Osteoblast (primary cell): ENCODE measurements around the gene AHDC1. TPM values are rescaled to one million over a fixed set of nuclear protein-coding genes. Genes with fewer than 3 reads are reported as not detected.

Source experiments
- DNase-seq: peaks from one replicate; pipeline ENCODE4 v3.0.0; 2011; ENCODE audit warnings: low spot score, mixed read lengths; ENCODE audit not compliant: insufficient read length; ENCODE audit errors: missing footprints
- H2AFZ ChIP-seq: 2 replicates; pipeline ENCODE4 v1.6.0; 2011; ENCODE audit warnings: mild to moderate bottlenecking, low read length
- H3K27ac ChIP-seq: 2 replicates; pipeline ENCODE4 v1.5.1; 2011; ENCODE audit warnings: mild to moderate bottlenecking, low read depth, low read length, moderate library complexity
- H3K27me3 ChIP-seq: 2 replicates; pipeline ENCODE4 v1.6.0; 2012; ENCODE audit warnings: mild to moderate bottlenecking, control low read depth, inconsistent platforms, low read length, moderate library complexity; ENCODE audit not compliant: insufficient read depth
- H3K36me3 ChIP-seq: 2 replicates; pipeline ENCODE4 v1.5.1; 2011; ENCODE audit warnings: mild to moderate bottlenecking, low read length, control low read depth, moderate library complexity; ENCODE audit not compliant: insufficient read depth
- H3K4me1 ChIP-seq: 2 replicates; pipeline ENCODE4 v1.5.1; 2011; ENCODE audit warnings: mild to moderate bottlenecking, low read length, control low read depth, moderate library complexity; ENCODE audit not compliant: insufficient read depth
- H3K4me2 ChIP-seq: 2 replicates; pipeline ENCODE4 v1.6.0; 2011; ENCODE audit warnings: mild to moderate bottlenecking, low read length; ENCODE audit not compliant: insufficient read depth
- H3K4me3 ChIP-seq: fragments of 200-600 bp; sonication (generic); 3 replicates; pipeline ENCODE4 v1.5.1; 2012; ENCODE audit warnings: mild to moderate bottlenecking, low read length, inconsistent platforms; ENCODE audit not compliant: insufficient read depth
- H3K79me2 ChIP-seq: 2 replicates; pipeline ENCODE4 v1.6.0; 2012; ENCODE audit warnings: mild to moderate bottlenecking, low read length, control low read depth, inconsistent platforms; ENCODE audit not compliant: insufficient read depth
- H3K9me3 ChIP-seq: 2 replicates; pipeline ENCODE4 v1.5.1; 2011; ENCODE audit warnings: low read depth, low read length, control low read depth
- H4K20me1 ChIP-seq: 2 replicates; pipeline ENCODE4 v1.6.0; 2012; ENCODE audit warnings: mild to moderate bottlenecking, low read length, control low read depth; ENCODE audit not compliant: insufficient read depth
- CTCF ChIP-seq: IDR thresholded peaks from 2 replicates; pipeline ENCODE4 v1.5.1; 2011; ENCODE audit warnings: mild to moderate bottlenecking, low read depth, low read length, moderate library complexity; ENCODE audit errors: extremely low read depth
- total RNA-seq: library from RNA; depleted of rRNA; stranded (reverse); fragments of >200 nt; gene quantifications from 2 replicates; pipeline ENCODE4 v1.2.3, GENCODE V29; 2012

Gene AHDC1
- total RNA-seq, 1 donor: 11.2 TPM

GRCh38 chr1:27496604-27497155, 107.3 kb downstream of the AHDC1 start:
- DNase-seq: peak; percentile 57
- H3K9me3 ChIP-seq: no peaks in the 10 kb centered on the region
- peak; percentile 58 for TF ChIP-seq CTCF
- H3K4me3 ChIP-seq: peak overlapping the region; percentile 56
- peak overlapping the region; percentile 7 for H3K27ac ChIP-seq
- H3K4me1 ChIP-seq: peaks cover 15% of the 10 kb centered on the region
- H2AFZ ChIP-seq: peak overlapping the region; percentile 85
- H4K20me1 ChIP-seq: no peaks in the 10 kb centered on the region
- no peaks in the 10 kb centered on the region for H3K36me3 ChIP-seq
- no peaks in the 10 kb centered on the region for H3K79me2 ChIP-seq
- peak overlapping the region; percentile 82 for H3K4me2 ChIP-seq
- H3K27me3 ChIP-seq: no peaks in the 10 kb centered on the region

DNA sequence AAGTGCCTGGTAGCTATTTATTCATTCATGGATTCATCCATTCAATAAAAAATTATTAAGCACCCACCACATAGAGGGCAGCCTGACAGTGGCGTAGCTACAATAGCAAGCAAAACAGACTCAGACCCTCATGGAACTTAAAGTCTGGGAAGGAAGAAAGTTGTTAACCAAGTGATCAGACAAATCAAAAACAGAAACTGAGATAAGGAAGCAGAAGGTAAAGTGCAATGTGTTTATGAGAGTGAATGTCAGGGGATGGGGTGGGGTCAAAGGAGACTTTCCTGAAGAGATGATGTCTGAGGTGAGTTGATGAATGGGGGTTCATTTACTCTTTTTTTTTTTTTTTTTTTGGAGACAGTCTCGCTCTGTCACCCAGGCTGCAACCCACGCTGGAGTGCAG, 111.1 kb downstream of the AHDC1 start:
- Histone ChIP-seq H3K79me2 (peaks cover 22% of the 10 kb centered on the region), H3K27me3 (no peaks in the 10 kb centered on the region), H3K36me3 (no peaks in the 10 kb centered on the region), H3K4me2 (no peak overlapping the region), H4K20me1 (peaks cover 12% of the 10 kb centered on the region), H3K4me3 (no peak overlapping the region), H3K9me3 (no peaks in the 10 kb centered on the region), H3K4me1 (peaks cover 32% of the 10 kb centered on the region), H3K27ac (no peak overlapping the region), H2AFZ (peak overlapping the region; percentile 91)
- no peak for TF ChIP-seq CTCF
- no peak for DNase-seq

GRCh38 chr1:27491748-27492700, 111.9 kb downstream of the AHDC1 start:
- DNase-seq: peak; percentile 80
- peaks cover 30% of the 10 kb centered on the region for H3K4me1 ChIP-seq
- no peak overlapping the region for H3K4me2 ChIP-seq

More at GRCh38 chr1:27491748-27492700, 111.9 kb downstream of the AHDC1 start:
- Histone ChIP-seq H3K36me3 (no peaks in the 10 kb centered on the region), H3K79me2 (peaks cover 26% of the 10 kb centered on the region), H3K27ac (peak overlapping the region; percentile 31), H3K9me3 (no peaks in the 10 kb centered on the region), H2AFZ (peak overlapping the region; percentile 91), H3K4me3 (no peak overlapping the region), H3K27me3 (no peaks in the 10 kb centered on the region), H4K20me1 (peaks cover 13% of the 10 kb centered on the region)
- TF ChIP-seq CTCF: no peak
